GM21825 (cell line): ENCODE data around the gene ORC1.

Source experiments
- ATAC-seq: cut with Tn5 transposase; IDR thresholded peaks from one replicate; pipeline ENCODE4 v1.9.1; 2021; ENCODE audit warnings: mild to moderate bottlenecking, moderate library complexity; ENCODE audit not compliant: unreplicated experiment

The ORC1 gene

GRCh38 chr1:52404116-52404974, at the start of gene ORC1, which contains the start of gene PRPF38A:
Gene ORC1, minus strand, starts transcription at chr1:52404423. Its CDS starts 2,200 bp downstream, at chr1:52402223.
Gene PRPF38A, plus strand, starts transcription at chr1:52404602. Its CDS starts 148 bp downstream, at chr1:52404750.
- ATAC-seq = peak; percentile 92

- ATAC-seq = no peak
Measured at GRCh38 chr1:52444463-52444862, 40.2 kb upstream of the ORC1 start.

DNA sequence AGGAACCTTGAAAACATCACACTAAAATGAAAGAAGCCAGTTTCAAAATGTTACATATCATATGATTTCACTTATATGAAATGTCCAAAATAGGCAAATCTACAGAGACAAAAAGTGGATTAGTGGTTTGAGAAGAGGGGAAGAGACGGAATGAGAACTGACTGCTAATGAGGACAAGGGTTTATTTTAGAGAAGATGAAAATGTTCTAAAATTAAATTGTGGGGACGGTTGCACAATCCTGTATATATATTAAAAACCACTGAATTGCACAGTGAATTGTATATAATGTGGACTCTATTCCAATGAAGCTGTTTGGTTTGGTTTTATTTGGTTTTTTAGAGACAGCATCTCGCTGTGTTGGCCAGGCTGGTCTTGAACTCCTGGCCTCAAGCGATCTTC, 35.8 kb upstream of the ORC1 start:
- no peak for ATAC-seq

GRCh38 chr1:52436817-52437216, 32.6 kb upstream of the ORC1 start:
- no peak for ATAC-seq

DNA sequence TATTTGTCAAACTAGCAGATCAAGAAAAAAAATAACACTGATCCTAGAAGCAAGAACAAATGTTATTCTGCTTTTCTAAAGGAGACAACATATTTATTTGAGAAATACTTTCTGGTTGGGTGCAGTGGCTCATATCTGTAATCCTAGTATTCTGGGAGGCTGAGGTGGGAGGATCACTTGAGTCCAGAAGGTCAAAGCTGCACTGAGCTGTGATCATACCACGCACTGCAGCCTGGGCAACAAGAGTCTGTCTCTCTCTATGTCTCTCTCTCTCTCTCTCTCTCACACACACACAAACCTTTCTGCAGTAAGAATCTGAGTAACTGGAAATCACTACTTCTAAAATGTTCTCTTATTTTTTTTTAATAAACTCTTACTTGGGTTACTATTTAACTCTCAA, 31.4 kb upstream of the ORC1 start:
- no peak for ATAC-seq

GRCh38 chr1:52435211-52435610, 31.0 kb upstream of the ORC1 start:
- no peak for ATAC-seq

GRCh38 chr1:52432807-52433206, 28.6 kb upstream of the ORC1 start:
- no peak for ATAC-seq

- ATAC-seq = no peak
Measured at GRCh38 chr1:52427152-52427551, 22.9 kb upstream of the ORC1 start.

DNA sequence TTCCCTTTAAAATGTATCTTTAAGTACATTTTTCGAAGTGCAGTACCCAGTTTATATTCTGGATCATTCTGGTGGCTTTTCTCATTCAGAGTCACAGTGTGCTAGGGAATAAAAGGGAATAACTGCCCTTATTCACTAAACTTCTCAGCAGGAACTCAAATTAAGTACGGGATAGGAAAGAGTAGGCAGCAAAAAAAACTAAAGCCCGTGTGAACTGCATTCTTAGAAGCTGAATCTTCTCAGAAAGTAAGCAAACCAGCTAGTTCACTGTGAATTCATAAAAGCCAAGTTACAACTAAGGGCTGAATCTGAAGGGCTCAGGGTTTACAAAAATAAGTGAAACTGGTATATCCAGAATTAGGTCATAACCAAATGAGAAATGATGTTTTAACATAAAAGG, 22.1 kb upstream of the ORC1 start:
- ATAC-seq = no peak

DNA sequence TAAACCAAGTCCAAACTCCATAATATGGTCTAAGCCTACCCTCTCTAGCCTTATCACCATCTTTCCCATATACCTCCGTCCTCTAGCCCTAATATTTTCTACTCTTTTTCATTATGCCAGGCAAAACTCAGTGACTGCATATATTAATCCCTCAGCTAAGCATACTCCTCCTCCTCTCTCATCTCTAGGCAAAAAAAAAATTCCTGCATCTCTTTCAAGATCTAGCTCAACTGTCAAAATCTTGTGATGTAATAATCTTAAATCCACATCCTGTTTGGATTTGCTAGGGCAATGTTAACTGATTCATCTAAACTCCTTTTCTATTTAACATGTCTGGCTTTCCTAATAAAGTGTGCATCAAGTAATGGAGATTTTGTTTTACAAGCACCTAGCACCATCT, 20.6 kb upstream of the ORC1 start:
- ATAC-seq = no peak

DNA sequence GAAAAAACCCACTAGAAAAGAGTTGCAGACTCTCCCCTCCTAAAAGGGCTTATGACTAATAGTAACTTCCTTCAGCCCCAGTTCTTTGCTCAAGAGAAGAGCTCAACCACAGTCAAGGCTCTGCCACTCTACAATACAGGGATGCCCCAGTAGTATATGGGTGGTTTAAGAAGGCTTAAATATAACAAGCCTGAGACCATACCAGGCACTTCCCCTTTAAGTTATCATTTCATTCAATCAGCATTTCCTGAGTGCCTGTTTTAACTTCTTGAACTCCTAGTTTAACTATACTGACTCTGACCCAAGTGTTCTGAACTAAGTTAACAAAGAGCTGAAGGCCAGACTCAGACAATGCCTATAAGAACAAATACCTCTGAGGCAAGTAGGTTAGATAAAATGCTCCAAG, 20.0 kb upstream of the ORC1 start:
- no peak for ATAC-seq

DNA sequence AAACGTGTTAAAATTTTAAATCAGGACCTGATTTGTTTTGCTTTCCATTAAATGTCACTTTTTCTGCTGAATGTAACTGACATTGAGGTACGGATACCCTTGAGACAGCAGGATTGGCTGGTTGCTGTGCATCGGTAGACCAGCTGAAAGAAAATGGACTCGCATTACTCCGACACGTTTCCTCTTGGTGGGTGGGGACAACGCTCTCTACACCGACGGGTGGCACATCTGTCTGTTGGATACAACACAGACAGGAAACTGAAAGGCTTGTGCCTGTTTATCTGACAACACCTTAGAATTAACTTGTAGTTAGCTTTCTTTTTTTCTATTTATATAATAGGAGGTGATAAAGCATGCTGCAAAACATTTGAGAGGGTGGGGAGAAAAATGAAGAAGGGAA, 19.5 kb upstream of the ORC1 start:
- ATAC-seq = no peak

DNA sequence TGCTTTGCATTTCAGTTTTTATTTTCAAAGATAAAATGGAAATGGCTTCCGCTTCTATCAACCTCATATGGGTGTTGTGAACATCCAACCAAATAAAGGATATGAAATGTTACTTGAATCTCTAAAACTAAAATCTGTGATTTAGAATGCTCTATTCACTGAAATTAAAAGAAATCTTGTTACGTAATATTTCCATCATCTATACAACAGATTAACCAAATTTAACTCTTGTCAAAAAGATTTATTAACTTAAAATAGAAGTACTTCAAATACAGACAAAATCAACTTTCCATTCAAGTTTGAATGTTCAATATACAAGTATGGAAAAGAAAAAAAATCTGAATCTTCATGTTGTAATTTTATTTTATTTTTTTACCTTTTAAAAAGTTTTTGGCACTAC, 18.8 kb upstream of the ORC1 start:
- no peak for ATAC-seq

DNA sequence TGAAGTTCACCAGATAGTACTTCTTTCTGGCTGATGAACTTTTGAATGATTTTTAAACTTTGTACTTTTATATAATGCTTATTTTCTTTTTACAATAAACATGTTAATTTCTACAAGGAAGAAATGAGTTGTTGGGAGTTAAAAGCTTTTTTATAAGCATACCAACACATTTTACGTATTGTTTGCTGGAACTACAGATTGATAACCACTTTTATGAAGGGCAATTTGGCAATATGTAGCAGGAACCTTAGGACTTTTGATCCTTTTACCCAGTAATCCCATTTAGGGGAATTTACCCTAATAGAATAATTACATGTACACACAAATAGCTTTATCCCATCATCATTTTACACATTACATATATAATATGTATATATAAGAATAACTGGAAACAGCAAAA, 16.5 kb upstream of the ORC1 start:
- ATAC-seq = no peak

DNA sequence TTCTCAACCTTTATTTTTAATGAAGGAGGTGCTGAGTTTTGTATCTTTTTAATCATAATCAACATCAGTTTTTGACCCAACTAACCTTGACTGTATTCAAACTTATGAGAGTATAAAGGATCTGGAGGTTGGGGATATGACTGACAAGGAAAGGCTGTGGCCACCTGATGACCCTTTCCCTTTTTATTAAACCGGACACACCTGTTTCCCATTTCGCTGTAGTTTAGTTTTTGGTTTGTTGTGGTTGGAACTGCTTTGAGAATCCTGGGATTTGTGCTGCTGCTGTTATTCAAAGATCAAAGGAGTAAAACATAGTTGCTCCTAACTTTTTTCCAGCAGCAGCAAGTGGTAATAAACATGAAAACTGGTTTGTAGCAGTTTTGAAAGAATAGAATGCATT, 12.6 kb upstream of the ORC1 start:
- no peak for ATAC-seq

GRCh38 chr1:52414942-52415341, 10.7 kb upstream of the ORC1 start:
- no peak for ATAC-seq

DNA sequence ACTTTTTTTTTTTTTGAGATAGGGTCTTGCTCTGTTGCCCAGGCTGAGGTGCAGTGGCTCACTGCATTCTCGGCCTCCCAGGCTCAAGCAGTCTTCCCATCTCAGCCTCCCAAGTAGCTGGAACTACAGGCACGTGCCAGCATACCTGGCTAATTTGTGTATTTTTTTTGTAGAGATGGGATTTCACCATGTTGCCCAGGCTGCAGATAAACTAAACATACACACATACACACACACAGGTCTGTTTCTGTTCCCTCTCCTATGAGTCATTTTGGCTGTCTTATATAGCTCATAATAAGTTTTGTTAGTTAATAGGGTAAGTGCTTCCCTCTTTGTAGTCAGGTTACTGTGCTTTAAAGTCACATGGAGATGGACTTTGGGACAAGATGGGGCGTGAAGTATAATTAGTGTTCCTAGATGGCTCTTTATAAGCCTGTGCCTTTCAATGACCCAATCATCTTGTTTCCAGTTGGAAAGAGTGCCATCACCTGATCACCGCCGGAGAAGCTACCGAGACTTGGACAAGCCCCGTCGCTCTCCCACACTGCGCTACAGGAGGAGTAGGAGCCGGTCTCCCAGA, 9.3 kb upstream of the ORC1 start:
- ATAC-seq = no peak

DNA sequence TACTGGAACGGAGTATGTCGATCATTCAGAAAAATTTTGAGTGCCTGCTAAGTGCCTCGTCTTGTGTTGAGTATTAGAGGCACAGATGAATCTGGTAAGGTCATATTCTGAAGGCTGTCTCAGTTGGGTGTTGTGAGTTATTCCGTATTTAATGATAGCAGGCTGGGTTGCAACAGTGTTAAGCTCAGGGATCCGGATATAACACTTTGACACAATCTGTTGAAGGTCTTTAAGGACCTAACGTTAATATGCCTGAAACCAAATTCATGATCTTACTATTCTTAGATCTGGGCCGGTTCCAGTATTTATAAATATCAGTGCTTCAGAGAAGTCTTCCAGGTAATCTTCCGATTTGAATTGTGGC, 734 bp upstream of the ORC1 start:
- ATAC-seq = no peak

- ATAC-seq = peak; percentile 28
Measured at GRCh38 chr1:52403566-52404115, 582 bp downstream of the ORC1 start.

DNA sequence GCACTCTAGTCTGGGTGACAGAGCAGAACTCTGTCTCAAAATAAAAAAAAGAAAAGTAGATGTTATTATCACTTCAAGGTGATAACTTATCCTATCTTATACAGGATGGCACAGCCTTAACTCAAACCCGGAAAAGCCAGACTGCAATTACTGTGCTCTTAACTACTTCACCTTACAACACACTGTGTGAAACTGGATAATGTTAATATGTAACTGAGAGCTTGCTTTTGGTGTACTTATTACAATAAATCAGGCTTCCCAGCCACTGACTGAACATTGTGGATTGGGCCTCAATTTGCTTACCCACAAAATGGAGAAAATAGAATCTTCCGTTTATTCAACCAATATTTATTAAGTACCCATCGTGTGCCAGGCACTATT, 1.4 kb downstream of the ORC1 start:
- no peak for ATAC-seq

GRCh38 chr1:52400131-52400530, 4.1 kb downstream of the ORC1 start:
- ATAC-seq = no peak

DNA sequence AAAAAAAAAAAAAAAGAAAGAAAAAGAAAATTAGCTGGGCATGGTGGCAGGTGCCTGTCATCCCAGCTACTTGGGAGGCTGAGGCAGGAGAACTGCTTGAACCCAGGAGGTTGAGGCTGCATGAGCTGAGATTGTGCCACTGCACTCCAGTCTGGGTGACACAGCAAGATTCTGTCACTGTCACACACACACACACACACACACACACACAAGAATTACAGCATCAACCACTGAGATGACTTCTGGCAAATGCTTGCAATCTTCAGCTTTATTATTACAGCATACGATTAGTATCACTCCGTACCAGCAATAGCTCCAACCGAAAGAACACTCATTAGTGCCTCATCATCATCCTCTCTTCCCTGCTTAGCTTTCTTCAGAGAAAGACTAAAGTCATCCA, 4.6 kb downstream of the ORC1 start:
- no peak for ATAC-seq
